OCI-M2 (cell line): ENCODE results near the gene PPEF2.

Source experiments
- DNase-seq: peaks from one replicate; lab custom pipeline; 2025; ENCODE audit not compliant: unreplicated experiment; lab: John Stamatoyannopoulos, UW

Gene PPEF2

DNA sequence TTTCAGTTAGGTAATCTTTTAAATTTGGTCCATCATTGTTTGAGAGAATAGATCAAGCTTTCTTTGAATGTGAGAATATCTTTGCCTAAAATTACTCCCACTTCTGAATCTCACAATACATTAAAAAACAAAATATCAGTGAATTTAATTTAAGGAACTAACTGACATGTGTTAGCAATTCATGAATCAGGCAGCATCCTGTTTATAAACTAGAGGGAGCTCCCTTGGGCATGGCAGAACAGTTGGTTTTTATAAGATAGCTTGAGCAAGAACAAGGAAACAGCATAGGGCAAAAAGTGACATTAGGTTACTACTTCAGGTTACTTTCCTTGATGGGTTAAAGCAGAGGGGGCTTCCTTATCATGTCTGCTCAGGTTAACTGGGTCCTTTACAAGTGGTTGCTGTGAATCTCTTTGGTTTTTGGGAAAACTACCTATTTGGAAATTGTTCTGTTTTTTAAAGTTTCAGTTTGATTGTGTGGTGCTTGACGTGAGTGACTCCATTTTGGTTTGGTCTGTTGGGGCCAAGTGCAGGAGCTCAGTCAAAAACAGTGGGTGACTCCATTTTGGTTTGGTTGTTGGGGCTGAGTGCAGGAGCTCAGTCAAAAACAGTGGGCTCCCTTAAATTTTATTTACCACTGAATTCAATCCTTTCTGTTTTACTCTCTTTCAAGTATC lies 68.0 kb downstream of the PPEF2 start:
- DNase-seq = no peak

- no peak for DNase-seq
These were observed 70.3 kb downstream of the PPEF2 start for GRCh38 chr4:75831856-75832405.

DNA sequence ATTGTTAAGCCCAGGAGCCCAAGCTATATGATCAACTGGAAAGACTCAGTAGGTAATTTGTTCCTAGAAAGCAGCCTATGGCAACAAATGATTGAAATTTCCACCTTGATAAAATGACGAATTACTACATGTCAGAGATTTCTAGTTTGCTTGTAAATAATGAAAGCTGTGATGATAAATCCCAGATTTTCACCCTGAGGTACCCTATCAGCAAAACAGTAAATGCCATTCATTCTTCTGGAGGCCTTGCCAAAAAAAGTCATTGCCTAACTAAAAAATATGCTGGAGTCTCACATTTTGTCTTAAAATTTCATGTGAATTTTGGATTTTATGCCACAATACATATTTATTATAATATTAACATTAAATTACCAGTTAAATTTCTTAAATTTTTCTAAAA lies 71.3 kb downstream of the PPEF2 start:
- DNase-seq = no peak

GRCh38 chr4:75823812-75824211 lies 78.4 kb downstream of the PPEF2 start:
- no peak for DNase-seq

- DNase-seq = no peak
These were observed 79.8 kb downstream of the PPEF2 start for GRCh38 chr4:75822416-75822815.

DNA sequence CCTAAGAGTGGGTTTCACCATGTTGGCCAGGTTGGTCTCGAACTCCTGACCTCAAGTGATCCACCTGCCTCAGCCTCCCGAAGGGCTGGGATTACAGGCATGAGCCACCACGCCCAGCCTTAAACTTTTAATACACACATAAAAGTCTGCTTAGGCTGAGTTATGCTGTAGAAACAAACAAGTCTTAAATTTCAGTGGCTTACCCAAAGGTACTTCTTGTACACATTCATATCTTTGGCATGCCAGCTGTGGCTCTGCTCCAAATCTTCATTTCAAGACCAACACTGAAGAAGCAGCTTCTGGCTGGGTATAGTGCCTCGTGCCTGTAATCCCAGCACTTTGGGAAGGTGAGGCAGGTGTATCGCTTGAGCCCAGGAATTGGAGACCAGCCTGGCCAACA lies 80.3 kb downstream of the PPEF2 start:
- DNase-seq = no peak

- DNase-seq = no peak
These were observed 81.0 kb downstream of the PPEF2 start for GRCh38 chr4:75821216-75821615.

- DNase-seq = no peak
These were observed 81.6 kb downstream of the PPEF2 start for GRCh38 chr4:75820676-75821075.

DNA sequence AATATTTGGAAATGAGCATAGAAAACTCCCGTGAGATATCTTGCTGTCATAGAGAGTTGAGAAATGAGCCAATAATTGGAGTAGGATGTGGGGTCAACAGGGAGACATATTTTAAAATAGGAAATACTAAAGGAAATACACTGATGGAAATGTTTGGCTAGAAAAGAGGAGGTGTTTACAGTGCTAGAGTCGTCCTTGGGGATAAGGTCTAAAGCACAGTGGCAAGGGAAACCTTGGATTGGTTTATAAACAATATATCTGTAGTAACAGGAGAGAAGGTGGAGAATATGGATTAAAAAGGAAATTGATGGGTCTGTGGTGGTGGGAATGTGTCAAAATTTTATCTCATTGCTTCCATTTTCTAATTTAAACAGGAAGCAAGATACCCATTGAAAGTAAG lies 82.1 kb downstream of the PPEF2 start:
- no peak for DNase-seq

DNA sequence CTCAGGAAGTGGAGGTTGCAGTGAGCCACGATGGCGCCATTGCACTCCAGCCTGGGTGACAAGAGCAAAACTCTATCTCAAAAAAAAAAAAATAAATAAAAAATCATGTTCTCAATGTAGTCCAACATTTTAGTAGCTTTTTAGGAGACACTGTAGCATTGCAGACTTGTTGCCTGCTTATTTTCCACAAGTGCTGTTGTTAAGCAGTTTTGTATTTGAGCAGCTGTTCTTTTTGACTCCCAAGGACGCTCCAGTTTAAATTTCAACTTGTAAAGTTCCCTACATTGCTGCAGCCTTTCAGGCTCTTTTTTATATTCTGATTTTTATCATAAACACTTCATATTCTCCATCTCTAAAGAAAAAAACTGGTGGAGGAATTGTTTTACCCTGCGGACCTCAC lies 83.1 kb downstream of the PPEF2 start:
- no peak for DNase-seq

- DNase-seq = no peak
These were observed 84.4 kb downstream of the PPEF2 start for GRCh38 chr4:75817901-75818300.
